ENCODE measurements around the gene TBRG4.

The TBRG4 gene

DNA sequence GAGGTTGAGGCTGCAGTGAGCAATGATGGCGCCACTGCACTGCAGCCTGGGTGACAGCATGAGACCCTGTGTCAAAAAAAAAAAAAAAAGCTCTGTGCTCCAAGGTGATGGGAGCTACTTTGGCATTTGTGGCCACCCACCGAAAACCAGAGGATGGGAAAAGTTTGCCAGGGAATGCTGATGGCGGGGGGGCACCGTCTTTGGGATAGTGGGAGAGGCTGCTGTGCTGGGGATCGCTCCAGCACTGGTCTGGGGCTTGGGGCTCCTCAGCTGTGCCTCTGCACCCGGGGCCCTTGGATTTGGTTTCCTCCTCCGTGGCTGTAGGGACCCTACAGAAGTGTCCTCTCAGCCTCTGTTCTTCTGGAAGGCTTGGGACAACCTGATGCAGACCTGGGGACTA lies 34.4 kb upstream of the TBRG4 start:
- no peak for DNase-seq (ENCODE audit: low spot score)
- FAIRE-seq, result no peak

DNA sequence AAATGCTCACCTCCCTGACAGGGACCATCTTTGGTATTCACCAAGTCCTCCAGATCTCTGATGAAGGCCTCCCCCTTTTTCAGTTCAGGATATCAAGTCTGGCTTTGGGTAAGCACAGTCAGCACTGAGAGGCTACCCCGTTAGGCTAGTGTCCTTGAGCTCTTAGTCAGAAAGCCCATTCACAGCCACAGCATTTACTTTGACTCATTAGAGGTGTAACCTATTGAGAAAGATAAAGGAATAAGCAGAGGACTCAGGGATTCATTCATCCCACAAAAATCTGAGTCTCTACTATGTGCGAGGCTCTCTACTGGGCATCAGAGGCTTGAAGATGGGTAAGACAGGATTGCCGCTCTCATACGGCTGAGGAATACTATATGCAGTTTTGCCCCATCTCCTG lies 32.1 kb upstream of the TBRG4 start:
- FAIRE-seq, result no peak
- no peak for DNase-seq (ENCODE audit: low spot score)

DNA sequence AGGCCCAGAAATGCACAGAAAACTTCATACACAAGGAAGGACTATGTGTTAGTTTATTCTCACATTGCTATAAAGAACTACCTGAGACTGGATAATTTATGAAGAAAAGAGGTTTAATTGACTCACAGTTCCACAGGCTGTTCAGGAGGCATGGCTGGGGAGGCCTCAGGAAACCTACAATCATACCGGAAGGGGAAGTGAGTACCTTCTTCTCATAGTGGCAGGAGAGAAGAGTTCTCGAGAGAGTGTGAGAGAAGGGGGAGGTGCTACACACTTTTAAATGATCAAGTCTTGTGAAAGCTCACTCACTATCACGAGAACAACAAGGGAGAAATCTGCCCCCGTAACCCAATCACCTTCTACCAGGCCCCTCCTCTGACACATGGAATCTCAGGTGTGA lies 29.3 kb upstream of the TBRG4 start:
- FAIRE-seq (no peak), DNase-seq (ENCODE audit: low spot score) (no peak)

DNA sequence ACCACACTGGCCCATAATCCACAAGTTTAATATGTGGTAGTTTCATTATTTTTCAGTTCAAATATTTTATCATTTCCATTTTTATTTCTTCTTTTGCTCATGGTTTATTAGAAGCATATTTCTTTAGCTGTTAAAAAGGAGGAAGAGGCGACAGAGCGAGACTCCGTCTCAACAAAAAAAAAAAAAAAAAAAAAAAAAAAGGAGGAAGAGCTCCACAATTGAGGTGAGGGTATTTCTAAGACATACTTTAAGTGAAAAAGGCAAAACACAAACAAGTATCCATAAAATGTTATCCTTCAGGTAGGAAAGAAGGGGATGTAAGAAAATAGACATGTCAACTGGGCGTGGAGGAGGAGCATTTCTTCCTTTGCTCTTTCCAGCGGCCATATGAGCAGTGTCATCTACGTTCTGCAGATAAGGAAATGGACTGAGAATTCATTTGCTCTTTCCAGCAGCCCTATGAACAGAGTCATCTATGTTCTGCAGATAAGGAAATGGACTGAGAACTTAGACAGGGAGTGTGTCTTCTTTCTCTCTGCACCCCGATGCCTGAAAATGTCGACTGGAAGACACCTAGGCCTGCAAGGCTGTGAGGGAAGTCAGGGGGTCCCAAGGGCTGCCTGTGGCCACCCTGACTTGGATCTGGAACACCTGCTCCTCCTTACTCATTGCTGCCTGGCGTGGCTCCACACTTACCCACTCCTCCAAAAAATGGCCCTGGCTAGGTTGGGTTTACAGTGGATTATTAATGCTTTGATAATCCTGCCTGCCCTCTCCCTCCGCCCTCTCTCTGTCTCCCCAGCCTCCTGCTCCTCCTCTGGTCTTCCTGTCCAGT lies 27.2 kb upstream of the TBRG4 start:
- DNase-seq (ENCODE audit: low spot score) (no peak), FAIRE-seq (peak; percentile 9)

DNA sequence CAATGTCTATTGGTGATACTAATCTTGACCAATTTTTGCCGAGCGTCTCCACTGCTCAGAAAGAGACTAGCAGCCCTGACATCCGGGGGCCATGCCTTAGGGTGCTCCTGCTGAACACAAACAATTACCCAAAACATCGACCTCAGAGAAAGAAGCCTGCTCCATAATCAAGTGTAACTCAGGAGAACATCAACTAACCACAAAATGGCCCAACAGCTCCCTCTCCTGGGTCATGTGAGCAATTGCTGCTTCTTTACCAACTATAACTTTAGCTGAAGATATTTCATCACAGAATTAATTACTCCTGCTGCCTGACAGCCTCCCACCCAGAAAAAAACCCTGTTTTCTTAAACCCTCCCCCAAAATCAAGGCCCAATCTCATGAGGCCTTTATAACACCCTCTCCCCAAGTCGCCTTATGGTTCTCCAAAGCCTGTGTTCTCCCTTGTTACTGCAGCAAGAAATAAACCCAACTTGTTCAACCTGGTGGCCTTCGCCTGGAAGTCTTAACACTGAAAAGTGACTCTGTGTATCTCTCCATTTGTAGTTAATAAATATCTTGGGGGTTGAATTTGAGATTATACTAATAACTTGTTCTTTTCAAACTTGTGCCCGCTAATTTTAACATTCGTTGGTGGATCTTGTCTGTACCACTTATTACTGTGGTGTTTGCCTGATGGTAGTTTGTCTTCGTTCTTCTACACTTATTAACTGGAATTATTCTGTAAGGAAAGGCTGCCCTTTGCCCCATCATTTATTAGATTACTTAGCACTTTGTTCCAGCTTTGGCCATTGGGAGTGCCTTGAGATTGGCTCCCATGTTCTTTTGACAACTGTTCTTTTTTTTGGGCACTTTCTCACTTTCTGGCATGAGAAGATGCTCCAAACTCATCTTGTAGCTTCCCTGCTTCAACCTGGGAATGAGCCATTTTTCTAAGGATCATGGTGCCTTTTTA lies 24.9 kb upstream of the TBRG4 start:
- FAIRE-seq (no peak), DNase-seq (ENCODE audit: low spot score) (peak; percentile 86)

DNA sequence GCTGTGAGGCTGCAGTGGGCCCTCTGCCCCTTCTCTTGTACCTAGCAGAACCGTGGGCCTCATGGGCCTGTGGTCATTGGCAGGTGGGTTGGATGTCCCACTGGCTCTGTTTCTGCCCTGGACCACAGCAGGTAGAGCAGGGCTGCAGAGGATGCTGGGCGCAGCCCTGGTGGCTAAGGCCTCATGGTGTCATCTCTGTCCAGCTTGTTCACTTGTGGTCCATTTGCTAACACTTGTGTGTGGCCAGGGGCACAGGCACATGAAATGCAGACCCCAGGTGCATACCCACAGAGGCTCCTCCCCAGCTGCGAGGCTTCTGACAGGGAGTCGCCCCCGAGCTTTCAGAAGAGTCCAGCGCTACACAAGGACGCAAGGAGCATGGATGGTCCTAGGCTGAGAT lies 22.4 kb upstream of the TBRG4 start:
- FAIRE-seq, result no peak
- DNase-seq (ENCODE audit: low spot score), result no peak

DNA sequence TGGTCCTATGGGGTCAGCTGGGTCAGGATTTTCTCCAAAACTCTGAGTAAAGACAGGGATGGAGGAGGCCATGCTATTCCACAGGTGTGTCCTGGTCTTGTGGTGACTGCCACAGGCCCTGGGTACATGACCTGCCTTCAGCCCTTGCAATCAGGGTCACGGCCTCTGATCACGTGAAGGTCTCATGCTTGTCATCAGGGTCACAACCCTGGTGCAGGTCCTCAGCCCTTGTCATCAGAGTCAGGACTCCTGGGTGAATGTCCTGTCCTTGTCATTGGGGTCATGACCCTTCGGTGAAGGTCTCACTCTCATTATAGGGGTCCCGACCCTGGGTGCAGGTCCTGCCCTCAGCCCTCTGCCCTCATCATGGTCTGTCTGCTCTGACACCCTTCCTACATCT lies 21.9 kb upstream of the TBRG4 start:
- no peak for DNase-seq (ENCODE audit: low spot score)
- FAIRE-seq, result no peak

DNA sequence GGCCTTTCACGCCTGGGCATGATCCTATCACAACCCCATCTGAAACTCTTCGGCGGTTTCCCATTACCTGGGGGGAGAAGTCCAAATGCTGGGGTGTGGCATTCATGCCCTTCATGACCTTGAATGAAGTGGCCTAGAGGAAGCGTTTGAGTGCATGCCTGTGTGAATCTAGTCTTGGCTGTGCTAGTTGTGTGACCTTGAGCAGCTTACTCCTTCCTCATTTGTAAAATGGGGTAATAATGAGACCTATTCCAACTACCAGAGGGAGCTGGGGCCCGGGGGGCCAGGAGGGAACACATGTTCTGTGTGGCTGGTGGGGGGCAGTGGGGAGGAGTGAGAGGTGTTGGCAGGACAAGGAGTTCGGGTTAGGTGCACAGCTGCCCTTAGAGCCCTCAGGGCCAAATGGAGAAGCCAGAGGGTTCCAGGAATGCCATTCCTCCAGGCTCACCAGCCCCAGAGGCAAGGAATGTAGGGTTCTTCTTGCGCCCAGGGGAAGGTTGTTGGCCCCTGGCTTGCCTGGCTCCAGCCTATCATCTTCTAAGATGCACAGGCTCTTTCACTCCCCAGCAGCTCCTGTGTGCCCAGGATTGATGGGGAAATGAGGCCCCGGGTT lies 21.3 kb upstream of the TBRG4 start:
- no peak for DNase-seq (ENCODE audit: low spot score)
- no peak for FAIRE-seq

DNA sequence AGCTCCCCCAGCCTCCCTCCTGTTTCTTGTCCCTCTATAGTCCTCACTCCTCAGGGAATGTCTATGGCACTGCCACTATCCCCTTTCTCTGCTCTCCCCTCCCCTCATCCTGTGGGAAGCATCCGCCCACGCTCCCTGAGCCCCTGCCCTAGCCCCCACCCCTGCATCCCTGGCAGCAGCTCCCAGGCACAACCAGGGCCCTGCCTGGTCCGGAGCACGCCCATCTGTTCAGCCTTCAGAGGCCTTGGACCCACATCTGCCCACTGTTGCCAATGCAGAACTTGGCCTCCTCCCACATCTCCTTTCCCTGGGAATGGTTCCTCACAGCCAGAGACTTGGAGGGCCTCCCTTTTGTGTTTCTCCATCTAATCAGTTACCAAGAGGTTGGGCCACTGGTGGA lies 20.4 kb upstream of the TBRG4 start:
- peak; percentile 20 for FAIRE-seq
- DNase-seq (ENCODE audit: low spot score), result no peak

DNA sequence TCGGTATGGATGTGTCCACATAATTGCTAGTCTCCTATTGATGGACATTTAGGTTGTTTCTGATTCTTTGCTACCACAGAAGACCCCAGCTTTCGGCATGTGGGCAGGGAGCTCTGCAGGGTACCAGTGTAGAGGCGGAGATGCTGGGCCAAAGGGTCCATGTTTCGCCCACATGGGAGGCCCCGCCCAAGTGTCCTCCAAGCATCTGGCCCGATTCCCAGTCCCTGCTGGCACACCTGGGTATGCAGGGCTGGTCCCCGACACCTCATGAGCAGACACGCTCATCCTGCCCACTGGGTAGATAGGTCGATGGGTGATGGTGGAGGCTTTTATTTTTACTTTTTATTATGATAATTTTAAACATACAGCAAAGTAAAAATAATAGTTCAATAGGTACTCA lies 19.4 kb upstream of the TBRG4 start:
- FAIRE-seq (no peak), DNase-seq (ENCODE audit: low spot score) (no peak)

DNA sequence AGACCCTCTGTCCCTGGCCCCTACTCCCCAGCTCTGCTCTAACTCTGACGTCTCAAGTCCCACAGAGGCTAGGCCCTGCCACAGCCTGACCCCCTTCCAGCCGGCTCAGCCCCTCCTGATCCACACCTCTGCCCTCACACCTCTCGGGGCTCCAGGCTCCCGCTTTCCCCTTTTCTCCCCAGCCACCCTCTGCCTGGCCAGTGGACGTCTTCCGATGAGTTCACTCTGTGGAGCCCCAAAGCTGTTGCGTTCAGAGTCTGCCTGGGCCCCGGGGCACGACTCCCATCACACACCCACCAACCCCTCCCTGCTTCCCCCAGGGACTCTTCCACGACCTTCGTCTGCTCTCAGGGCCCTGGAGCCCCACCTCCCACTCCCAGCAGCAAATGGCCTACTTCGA lies 18.4 kb upstream of the TBRG4 start:
- FAIRE-seq (no peak), DNase-seq (ENCODE audit: low spot score) (no peak)

DNA sequence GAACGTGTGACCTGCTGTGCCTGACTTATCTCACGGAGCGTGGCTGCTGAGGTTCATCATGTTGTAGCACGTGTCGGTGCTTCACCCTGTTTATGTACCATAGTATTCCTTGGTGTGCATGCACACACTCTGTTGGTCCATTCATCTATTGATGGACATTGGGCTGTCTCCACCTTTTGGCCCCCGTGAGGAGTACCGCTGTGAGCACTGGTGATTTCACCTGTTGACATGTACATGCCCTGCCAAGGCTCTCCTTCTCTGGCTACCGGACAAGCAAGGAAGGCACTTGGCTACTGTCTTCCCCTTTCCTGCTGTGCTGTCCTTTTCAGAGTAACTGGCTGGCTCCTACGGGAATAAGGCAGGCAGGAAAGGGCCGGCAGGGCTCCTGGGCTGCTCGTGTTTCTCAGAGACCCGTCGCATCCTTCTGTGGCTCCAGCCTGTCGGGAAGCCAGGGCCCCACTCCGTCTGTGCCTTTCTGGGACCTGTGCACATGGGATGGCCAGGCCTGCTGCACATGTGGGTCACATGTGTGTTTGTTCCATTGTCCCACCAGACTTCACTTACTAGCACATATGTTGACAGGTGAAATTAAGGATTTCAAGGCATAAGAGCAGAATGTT lies 17.8 kb upstream of the TBRG4 start:
- FAIRE-seq (peak; percentile 78), DNase-seq (ENCODE audit: low spot score) (no peak)

DNA sequence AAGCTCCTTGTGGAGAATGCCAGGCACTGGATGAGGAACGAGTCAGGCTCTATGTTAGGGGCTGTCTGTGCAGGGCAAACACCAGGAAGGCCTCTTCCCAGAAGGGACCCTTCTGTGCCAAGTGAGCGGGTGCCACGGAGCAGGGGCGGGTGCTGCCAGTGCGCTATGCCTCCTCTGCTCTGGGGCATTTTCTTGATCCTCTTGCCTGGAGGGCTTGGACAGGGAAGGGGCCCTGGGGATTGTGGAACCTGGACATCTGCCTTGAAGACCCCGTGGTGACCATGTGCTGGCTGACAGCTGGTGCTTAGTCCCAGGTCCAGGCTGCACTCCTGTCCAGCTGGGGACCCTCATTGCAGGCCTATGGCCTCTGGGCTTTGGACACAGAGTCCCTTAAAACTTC lies 15.4 kb upstream of the TBRG4 start:
- no peak for FAIRE-seq
- DNase-seq (ENCODE audit: low spot score), result no peak

DNA sequence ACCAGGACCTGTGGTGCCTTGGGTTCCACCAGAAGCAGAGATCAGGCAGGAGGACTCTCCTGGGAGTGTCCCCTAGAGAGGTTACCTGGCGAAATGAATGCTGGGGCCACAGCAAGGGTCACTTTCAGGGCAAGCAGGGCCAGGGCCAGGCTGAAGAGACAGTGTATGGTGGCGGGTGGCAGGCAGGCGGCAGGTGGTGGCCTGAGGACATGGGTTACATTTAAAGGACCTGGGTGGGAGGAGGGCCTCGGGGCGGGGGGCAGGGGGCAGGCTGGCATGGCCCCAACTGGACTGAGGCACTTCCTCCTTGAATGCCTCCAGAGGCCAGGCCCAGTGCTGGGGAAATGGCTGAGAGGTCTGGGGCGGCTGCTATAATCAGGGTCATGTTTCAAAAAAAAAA lies 14.7 kb upstream of the TBRG4 start:
- FAIRE-seq (no peak), DNase-seq (ENCODE audit: low spot score) (no peak)

DNA sequence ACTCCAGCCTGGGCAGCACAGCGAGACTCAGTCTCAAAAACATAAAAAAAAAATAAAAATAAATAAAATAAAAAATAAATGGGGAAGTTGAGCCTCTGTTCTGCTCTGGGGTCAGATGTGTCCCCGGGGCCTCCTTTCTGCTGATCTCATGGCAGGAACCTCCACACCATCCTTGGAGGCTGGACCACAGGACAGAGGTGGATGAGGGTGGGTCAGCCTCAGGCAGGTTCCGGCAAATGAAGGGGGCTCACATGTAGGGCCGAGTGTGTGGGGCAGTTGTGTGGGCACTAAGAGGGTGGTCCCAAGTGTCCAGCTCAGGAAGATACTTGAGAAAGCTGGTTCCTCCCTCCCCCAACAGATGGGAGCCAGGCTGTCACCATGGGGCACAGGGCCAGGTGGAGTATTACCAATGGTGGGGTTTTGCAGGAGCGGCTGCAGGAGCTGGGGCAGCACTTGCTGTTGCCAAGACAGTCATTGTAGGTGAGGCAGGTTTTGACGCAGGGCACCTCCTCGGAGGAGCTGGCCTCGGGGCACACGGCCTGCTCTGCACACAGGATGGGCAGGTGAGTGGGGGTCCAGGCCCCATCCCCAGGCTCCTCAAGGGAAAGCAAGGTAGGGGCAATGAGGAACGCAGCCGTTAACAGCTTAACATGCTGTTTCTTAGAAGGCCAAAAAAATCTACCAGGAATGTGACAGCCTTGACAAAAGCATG lies 13.9 kb upstream of the TBRG4 start:
- no peak for DNase-seq (ENCODE audit: low spot score)
- no peak for FAIRE-seq

DNA sequence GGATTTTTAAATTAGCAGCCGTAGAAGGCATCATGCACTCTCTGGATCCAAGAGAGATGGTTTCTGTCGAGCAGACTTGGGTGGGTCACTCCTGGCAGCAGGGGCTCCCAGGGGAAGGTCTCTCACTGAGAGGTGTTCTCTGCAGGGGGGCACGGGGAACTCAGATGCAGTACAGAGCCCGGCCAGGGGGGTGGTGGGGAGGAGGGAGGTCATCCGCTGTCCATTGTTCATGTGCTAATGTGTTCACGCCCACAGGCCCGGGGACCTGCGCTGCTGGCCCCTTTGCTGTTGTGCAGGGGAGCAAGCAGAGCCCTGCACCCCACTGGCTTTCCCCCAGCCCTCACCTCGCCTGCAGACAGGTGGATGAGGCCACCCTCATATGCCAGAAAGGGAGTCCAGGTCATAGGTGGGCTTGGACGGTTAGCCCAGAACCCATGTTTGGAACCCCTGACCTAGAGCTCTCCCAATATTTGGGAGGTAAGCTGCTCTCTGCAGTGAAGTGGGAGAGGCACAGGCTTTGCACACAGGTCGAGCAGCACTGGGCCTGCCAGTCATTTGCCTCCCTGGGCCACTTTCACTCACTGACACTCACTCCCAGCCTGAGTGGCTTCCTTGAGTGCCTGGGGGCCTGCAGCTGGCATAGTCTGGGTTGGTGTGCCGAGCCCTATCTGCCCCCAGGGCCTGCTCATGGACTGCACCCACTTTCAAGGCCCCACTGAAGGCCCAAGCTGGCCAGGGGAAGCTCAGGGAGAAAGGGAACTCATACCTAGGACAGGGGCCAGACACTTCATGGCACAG lies 12.6 kb upstream of the TBRG4 start:
- DNase-seq (ENCODE audit: low spot score) (no peak), FAIRE-seq (no peak)

DNA sequence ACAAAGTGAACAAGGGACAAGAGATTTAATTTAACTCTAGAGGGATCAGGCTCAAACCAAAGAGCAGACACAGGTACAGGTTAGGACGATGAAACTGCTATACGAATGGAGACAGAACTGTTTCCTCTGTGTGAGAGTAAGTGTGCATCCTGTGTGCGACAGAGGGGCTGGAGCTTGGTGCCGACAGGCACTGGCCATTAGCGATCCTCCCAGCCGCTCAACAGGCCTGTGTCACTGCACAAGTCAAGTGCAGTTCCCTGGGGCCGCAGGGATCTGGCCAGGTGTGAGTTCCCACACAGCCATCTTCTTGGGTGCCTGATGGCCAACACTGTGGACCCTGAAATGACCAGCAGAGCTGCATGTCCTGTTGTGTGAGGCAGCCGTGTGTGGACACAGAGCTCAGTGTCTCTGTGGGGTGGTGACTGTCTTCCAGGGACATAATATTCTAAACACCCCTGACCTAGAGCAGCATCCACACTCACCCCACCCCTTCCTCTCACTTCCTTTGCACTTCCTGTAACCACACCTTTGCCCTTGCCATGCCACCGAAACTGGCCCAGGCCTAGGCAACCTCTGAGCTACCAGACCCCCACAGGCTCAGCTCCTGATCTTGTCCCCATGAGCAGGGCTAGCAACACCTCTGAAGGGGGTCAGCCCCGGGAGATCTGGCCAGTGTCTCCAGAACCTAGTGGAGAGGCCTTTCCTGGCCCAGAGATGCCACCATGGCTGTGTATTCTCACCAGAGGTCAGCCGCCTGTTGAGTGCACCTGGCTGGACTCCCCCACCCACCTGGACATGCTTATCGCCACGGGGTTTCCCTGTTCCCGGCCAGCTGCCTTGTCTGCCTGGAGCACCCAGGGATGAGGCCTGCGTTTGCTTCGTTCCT lies 11.7 kb upstream of the TBRG4 start:
- no peak for DNase-seq (ENCODE audit: low spot score)
- FAIRE-seq, result no peak

DNA sequence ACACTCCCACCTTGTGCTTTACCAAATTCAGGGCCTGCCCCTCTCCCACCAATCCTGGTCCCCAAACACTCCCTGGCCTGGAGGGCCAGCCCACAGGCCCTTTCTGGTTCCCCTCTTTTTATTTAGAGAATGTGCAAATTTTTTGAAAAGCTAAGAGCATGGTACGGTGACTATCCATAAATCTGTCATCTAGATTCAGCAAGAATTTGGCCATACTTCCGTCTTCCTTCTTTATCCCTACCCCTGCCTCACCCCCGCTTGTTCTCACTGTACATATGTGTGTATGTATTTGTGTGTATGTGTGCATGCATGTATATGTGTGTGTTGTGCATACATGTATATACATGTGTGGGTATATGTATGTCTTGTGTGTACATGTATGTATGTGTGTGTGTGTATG lies 8.1 kb upstream of the TBRG4 start:
- FAIRE-seq, result peak; percentile 75
- no peak for DNase-seq (ENCODE audit: low spot score)

DNA sequence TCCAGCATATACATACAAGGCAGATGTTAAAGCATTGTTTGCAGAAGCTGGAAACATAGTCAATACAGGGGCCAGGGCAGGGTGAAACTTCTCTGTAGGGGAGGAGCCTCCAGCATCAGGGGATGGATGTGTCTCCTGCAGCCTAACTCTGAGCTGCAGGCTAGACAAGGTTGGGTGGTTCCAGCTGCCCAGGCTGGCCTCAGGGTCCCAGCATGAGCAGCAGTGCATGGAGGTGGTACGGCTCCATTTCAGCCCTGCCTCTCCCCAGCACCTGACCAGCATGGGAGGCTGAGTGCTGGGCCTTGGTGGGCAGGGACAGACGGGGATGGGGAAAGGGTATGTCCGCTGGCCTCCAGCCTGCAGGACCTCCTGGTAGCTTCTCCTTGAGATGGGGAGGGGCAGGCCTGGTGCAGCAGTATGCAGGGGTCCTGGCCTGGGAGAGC lies 7.4 kb upstream of the TBRG4 start:
- DNase-seq (ENCODE audit: low spot score) (no peak), FAIRE-seq (peak; percentile 32)
